ENCODE measurements around the gene SAP25.

The SAP25 gene

GRCh38 chr7:100573691-100574361, at the start of gene SAP25:
TSS of gene SAP25 (minus strand) at chr7:100573900. CDS start at chr7:100573742, 158 bp downstream.
- DNase-seq, result no peak

GRCh38 chr7:100621554-100621953, 47.9 kb upstream of the SAP25 start:
- no peak for DNase-seq

- no peak for DNase-seq
Observed at GRCh38 chr7:100620804-100621203, 47.1 kb upstream of the SAP25 start.

GRCh38 chr7:100620239-100620638, 46.5 kb upstream of the SAP25 start:
- no peak for DNase-seq

GRCh38 chr7:100614308-100614861, 40.7 kb upstream of the SAP25 start:
- DNase-seq, result no peak

- DNase-seq, result no peak
Observed at GRCh38 chr7:100613412-100614175, 39.9 kb upstream of the SAP25 start.

DNA sequence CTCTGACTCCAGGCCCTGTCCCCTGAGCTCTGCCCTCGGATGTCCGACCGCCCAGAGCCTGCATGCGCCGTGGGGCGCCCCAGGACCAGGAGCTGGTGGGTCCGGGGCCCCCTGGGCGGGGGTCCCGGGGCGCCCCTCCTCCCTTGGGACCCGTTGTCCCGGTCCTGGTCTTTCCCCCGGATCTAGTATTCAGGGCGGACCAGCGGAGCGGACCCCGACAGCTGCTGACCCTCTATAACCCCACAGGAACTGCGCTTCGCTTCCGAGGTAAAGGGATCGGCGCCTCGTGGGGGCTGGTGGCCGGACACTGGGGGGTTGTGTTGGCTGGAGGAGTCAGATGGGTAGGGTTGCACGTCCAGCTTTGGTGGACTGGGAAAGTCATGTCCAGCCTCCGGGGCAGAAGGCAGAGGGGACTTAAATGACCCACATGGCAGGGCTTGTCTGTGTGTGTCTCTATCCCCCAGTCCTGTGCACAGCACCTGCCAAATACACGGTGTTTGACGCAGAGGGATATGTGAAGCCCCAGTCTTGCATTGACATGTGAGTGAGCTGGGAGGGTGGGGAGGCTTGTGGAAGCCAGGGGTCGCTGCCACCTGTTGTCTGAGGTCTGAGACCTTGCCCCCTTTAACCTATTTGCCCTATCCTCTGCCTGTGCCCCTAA, 39.2 kb upstream of the SAP25 start:
- peak; percentile 23 for DNase-seq

GRCh38 chr7:100611983-100612729, 38.5 kb upstream of the SAP25 start, which contains the start of gene MOSPD3:
TSS of gene MOSPD3 (plus strand) at chr7:100612540. CDS start at chr7:100612792, 252 bp downstream.
- peak; percentile 99 for DNase-seq

DNA sequence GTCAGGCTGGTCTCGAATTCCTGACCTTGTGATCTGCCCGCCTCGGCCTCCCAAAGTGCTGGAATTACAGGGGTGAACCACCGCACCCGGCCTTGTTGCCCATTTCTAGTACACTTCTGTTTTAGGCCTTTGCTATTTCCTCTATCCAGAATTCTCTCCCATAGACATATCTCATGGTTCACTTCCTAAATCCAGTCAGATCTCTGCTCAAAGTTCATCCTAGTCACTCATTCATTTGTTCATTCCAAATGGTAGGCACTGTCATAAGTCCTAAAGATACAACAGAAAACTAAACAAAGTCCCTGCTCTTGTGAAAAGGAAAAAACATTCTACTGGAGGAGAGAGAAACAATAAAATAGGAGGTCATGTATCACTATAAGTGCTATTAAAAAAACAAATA, 36.3 kb upstream of the SAP25 start:
- DNase-seq, result no peak

- DNase-seq, result no peak
Observed at GRCh38 chr7:100607111-100607510, 33.4 kb upstream of the SAP25 start.

GRCh38 chr7:100606313-100606712, 32.6 kb upstream of the SAP25 start:
- no peak for DNase-seq

DNA sequence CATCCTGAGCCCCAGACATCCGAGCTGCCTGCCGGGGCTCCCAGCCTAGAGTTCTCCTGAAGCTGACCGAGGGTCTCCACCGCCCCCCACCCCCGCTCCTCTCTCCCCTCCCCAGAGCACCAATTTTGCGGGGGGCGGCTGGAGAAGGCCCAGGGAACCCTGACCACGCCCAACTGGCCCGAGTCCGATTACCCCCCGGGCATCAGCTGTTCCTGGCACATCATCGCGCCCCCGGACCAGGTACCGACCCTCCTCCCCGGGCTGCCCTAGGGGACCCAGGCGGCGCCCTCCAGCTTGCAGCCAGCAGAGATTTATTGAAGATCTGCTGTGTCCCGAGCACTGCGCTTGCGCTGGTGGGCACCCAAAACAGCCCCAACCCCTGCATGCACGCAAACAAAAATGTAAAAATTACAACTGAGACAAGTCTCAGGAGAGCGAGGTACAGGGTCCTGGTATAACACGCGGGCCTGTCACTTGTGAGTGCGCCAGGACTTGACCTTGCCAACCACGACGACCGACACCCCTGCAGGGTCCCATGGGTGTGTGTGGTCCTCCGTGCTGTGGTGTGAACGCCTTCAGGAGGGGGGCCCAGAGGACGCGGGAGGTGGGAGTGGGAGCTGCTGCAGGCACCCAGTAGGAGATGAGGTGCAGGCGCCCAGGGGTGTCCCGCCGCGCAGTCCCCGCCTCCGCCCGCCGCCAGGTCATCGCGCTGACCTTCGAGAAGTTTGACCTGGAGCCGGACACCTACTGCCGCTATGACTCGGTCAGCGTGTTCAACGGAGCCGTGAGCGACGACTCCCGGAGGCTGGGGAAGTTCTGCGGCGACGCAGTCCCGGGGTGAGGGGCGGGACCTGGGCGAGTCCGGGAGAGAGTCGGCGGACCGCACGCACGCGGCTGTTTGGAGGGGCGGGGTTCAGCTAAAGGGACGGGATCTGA, 31.5 kb upstream of the SAP25 start:
- DNase-seq, result peak; percentile 61

DNA sequence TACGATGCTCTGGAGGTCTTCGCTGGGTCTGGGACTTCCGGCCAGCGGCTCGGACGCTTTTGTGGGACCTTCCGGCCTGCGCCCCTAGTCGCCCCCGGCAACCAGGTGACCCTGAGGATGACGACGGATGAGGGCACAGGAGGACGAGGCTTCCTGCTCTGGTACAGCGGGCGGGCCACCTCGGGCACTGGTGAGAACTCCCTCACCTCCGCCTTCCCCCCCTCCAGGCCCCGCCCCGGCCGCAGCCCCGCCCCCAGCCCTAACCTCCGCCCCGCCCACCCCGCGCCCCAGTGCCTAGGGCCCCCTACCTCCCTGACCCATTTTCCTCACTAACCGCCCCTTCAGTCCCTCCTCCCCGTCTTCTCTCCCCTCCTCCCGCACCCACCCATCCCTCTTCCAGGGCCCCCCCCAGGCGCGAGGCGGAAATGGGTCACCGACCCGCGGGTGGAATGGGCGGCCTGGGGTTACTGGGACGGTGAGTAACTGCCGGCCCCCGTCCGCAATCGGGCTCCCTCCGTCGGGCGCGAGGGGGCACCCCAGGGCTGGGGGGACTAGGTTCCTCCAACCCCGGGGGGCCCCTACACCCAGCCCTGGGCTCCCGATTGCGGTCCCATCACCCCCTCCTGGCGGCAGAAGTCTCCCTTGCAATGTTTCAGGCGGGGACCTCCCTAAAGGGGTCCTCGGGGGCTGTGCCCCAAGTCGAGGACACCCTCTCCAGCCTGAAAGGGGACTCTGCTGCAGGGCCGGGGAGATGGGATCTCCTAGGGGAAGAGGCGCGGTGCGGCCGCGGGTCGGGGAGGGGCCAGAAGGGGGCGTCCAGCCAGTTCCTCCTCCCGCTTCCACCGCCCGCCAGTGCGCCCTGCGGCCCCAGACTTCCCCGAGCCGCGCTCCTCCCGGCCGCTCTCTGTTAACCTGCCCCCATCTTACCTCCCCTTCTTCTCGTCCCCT, 30.6 kb upstream of the SAP25 start:
- DNase-seq, result peak; percentile 72

DNA sequence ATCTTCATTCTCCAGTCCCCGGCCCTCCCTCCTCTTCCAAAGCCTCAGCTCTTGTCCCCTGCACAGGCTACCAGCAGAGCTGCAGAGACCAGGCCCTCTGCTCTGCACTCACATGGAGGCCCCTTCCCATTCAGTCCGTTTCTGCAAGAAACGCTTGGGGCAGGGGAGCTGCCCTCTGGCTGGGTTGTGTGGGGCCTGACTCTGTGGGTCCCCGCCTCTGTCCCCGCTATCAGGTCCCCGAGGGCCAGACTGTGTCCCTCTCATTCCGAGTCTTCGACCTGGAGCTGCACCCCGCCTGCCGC, 30.0 kb upstream of the SAP25 start:
- DNase-seq, result no peak

DNA sequence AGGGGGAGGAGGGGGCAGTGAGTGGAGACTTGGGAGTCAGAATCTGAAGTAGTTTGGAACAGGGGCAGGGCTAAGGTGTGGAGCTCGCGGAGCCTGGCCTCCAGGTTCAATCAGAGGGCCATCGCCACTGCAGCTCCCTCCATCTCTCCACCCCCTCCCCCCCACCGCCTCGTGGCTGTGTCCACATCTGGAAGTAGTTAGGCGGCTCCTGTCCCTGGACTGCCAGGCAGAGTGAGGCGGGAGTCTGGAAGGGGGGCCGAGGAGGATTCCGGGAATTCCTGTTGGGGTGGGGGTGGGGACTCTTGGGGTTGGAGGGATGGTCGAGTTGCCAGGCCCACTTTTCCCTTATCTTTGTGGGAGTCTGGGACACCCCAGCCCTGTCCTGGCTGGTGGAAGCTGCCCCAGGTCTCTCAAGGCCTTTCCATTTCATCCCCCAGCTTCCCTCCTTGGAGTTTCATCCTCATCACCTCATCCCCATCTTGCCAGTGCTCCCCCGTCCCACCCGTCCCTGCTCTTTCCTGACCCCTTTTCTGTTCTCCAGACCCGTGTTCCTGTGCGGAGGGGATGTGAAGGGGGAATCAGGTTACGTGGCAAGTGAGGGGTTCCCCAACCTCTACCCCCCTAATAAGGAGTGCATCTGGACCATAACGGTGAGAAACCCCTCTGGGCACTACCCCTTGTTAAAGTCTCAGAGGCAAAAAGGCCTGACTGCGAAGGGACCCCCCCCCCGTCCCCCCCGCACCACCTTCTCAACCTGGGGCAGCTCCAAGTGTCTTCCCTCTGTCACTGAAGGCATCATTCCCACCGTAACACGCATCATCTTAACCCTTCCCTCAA, 29.4 kb upstream of the SAP25 start:
- no peak for DNase-seq

DNA sequence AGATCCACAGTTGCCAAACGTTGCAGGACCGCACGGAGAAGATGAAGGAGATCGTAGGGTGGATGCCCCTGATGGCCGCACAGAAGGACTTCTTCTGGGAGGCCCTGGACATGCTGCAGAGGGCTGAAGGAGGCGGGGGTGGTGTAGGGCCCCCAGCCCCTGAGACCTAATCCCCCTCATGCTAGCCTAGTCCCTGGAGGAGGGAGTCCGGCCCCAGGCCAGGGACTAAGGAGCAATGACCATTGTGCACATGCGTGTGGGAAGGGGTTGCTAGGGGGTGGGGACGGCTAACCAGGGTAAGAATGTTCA, 27.0 kb upstream of the SAP25 start:
- no peak for DNase-seq

GRCh38 chr7:100599911-100600729, 26.4 kb upstream of the SAP25 start:
- DNase-seq, result no peak

DNA sequence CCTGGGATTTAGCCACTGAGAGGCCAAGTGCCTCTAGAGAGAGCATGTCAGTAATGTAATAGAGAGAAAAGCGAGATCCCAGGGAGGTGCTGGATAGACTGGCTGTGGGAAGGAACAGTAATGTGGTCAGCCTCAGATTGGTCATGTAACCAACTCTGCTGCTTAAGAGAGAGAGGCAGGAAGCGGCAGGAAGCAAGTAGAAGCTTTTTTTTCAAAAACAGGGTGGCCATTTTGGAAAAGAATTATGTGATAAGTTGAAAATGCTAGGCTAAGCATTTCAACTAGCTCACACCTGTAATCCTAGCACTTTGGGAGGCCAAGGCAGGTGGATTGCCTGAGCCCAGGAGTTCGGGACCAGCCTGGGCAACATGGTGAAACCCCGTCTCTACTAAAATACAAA, 24.7 kb upstream of the SAP25 start:
- no peak for DNase-seq

- DNase-seq, result no peak
Observed at GRCh38 chr7:100595188-100595587, 21.5 kb upstream of the SAP25 start.
